ENCODE data around the gene STX12.

STX12 gene

GRCh38 chr1:27809883-27810282 is 36.9 kb downstream of the STX12 start:
- no peak overlapping the region for H2BK12ac ChIP-seq (ENCODE audit: low read length)
- no peak overlapping the region for H2AFZ ChIP-seq (ENCODE audit: low read length)
- H3K23ac ChIP-seq (ENCODE audit: low read depth, low read length, poor library complexity) = no peak overlapping the region
- H4K91ac ChIP-seq (ENCODE audit: low read depth, low read length, poor library complexity) = no peak overlapping the region
- no peak overlapping the region for H3K4ac ChIP-seq (ENCODE audit: low read length)
- no peaks in the 10 kb centered on the region for H3K79me1 ChIP-seq (ENCODE audit: low read depth, low read length)
- H3K4me1 ChIP-seq (ENCODE audit: control insufficient read depth in 2 of 2, insufficient read depth in 1 of 2, low read depth in 1 of 2, low read length in 2 of 2) = no peaks in the 10 kb centered on the region
- no peak overlapping the region for H2BK5ac ChIP-seq (ENCODE audit: low read length)
- DNase-seq (ENCODE audit: low spot score) = no peak
- no peak overlapping the region for H3K27ac ChIP-seq (replicated peaks; ENCODE audit: low read length)
- no peak overlapping the region for H3K9ac ChIP-seq (ENCODE audit: low read depth, low read length, poor library complexity)
- peaks cover 1 to 18% of the 10 kb centered on the region in 2 donors for H3K36me3 ChIP-seq (replicated peaks in 1 of 2; ENCODE audit: control insufficient read depth in 2 of 2, insufficient read depth in 2 of 2, low read length in 2 of 2)
- no peaks in the 10 kb centered on the region for H3K9me3 ChIP-seq (replicated peaks in 1 of 2; ENCODE audit: control insufficient read depth in 2 of 2, insufficient read depth in 1 of 2, low read depth in 1 of 2, low read length in 2 of 2)
- H4K8ac ChIP-seq (ENCODE audit: low read depth, low read length) = no peak overlapping the region
- no peaks in the 10 kb centered on the region for H3K27me3 ChIP-seq (ENCODE audit: control insufficient read depth in 3 of 3, insufficient read depth in 3 of 3, low read depth in 1 of 3, low read length in 3 of 3)
- no peak overlapping the region for H3K14ac ChIP-seq (ENCODE audit: low read length)
- no peak overlapping the region for H2AK5ac ChIP-seq (ENCODE audit: low read depth, low read length)
- H3K4me3 ChIP-seq (ENCODE audit: low read length in 2 of 2) = no peak overlapping the region
- H3K4me2 ChIP-seq (ENCODE audit: insufficient read depth, low read length, poor library complexity, severe bottlenecking) = no peak overlapping the region
- H2BK120ac ChIP-seq (ENCODE audit: low read depth, low read length) = no peak overlapping the region
- WGBS, 2 donors (ENCODE audit: extremely low coverage in 2 of 2, insufficient read length in 2 of 2, insufficient replicate concordance in 1 of 2) = no CpG with 5 or more reads among the region's 1 CpG
- H2BK15ac ChIP-seq (ENCODE audit: low read length) = no peak overlapping the region
- H3K18ac ChIP-seq (ENCODE audit: low read length) = no peak overlapping the region

- Histone ChIP-seq H3K27me3 (ENCODE audit: control insufficient read depth in 3 of 3, insufficient read depth in 3 of 3, low read depth in 1 of 3, low read length in 3 of 3) (no peaks in the 10 kb centered on the region), H3K36me3 (replicated peaks in 1 of 2; ENCODE audit: control insufficient read depth in 2 of 2, insufficient read depth in 2 of 2, low read length in 2 of 2) (peaks cover 0 to 10% of the 10 kb centered on the region in 2 donors), H3K27ac (replicated peaks; ENCODE audit: low read length) (no peak overlapping the region), H3K23ac (ENCODE audit: low read depth, low read length, poor library complexity) (no peak overlapping the region), H3K4me2 (ENCODE audit: insufficient read depth, low read length, poor library complexity, severe bottlenecking) (no peak overlapping the region), H2AK5ac (ENCODE audit: low read depth, low read length) (no peak overlapping the region), H3K4me1 (ENCODE audit: control insufficient read depth in 2 of 2, insufficient read depth in 1 of 2, low read depth in 1 of 2, low read length in 2 of 2) (no peaks in the 10 kb centered on the region), H3K14ac (ENCODE audit: low read length) (no peak overlapping the region), H2BK120ac (ENCODE audit: low read depth, low read length) (no peak overlapping the region), H3K4ac (ENCODE audit: low read length) (no peak overlapping the region), H3K9ac (ENCODE audit: low read depth, low read length, poor library complexity) (peak overlapping the region; percentile 16), H2BK15ac (ENCODE audit: low read length) (no peak overlapping the region), H3K9me3 (replicated peaks in 1 of 2; ENCODE audit: control insufficient read depth in 2 of 2, insufficient read depth in 1 of 2, low read depth in 1 of 2, low read length in 2 of 2) (no peaks in the 10 kb centered on the region), H4K91ac (ENCODE audit: low read depth, low read length, poor library complexity) (peak overlapping the region; percentile 65), H4K8ac (ENCODE audit: low read depth, low read length) (no peak overlapping the region), H2BK12ac (ENCODE audit: low read length) (no peak overlapping the region), H3K4me3 (ENCODE audit: low read length in 2 of 2) (no peak overlapping the region), H2AFZ (ENCODE audit: low read length) (no peak overlapping the region), H3K79me1 (ENCODE audit: low read depth, low read length) (no peaks in the 10 kb centered on the region), H2BK5ac (ENCODE audit: low read length) (no peak overlapping the region), H3K18ac (ENCODE audit: low read length) (no peak overlapping the region)
- no CpG with 5 or more reads among the region's 6 CpGs for WGBS, 2 donors (ENCODE audit: extremely low coverage in 2 of 2, insufficient read length in 2 of 2, insufficient replicate concordance in 1 of 2)
- DNase-seq (ENCODE audit: low spot score) = no peak
These were observed 38.9 kb downstream of the STX12 start for GRCh38 chr1:27811741-27812500.

DNA sequence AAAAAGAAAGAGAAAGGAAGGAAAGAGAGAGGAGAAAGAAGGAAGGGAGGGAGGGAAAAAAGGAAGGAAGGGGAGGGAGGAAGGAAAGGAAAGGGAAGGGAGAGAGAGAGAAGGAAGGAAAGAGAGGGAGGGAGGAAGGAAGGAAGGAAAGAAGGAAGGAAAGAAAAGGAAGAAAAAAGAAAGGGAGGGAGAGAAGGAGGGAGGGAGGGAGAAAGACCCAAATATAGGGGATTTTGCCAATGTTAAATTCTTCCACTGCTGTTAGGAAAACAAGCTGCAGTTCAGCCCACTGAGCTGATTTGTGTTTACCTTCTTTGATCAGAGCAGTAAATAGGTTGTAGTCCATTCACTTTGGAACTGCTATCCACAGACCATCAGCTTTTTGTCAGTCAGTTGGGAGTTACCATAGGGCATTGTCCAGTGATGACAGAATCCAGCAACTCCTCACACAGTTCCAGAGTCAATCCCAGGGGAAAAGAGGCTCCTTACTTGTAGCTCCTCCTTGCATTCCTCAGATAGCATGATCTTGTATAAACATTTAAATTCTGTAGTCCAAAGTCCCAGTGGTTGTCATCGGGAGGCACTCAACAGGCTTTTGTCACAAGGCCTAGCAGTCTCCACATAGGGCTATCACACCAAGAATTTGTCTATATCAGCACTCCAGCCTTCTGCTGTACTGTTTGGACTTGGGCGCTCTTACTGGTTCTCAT is 44.1 kb downstream of the STX12 start:
- H3K18ac ChIP-seq (ENCODE audit: low read length) = no peak overlapping the region
- H2BK5ac ChIP-seq (ENCODE audit: low read length) = no peak overlapping the region
- no CpG with 5 or more reads among the region's 2 CpGs for WGBS, 2 donors (ENCODE audit: extremely low coverage in 2 of 2, insufficient read length in 2 of 2, insufficient replicate concordance in 1 of 2)
- H3K4me1 ChIP-seq (ENCODE audit: control insufficient read depth in 2 of 2, insufficient read depth in 1 of 2, low read depth in 1 of 2, low read length in 2 of 2) = peaks cover 0 to 4% of the 10 kb centered on the region in 2 donors
- H2AFZ ChIP-seq (ENCODE audit: low read length) = no peak overlapping the region
- no peaks in the 10 kb centered on the region for H3K27me3 ChIP-seq (ENCODE audit: control insufficient read depth in 3 of 3, insufficient read depth in 3 of 3, low read depth in 1 of 3, low read length in 3 of 3)
- H3K27ac ChIP-seq (replicated peaks; ENCODE audit: low read length) = no peak overlapping the region
- H3K23ac ChIP-seq (ENCODE audit: low read depth, low read length, poor library complexity) = no peak overlapping the region
- H3K36me3 ChIP-seq (replicated peaks in 1 of 2; ENCODE audit: control insufficient read depth in 2 of 2, insufficient read depth in 2 of 2, low read length in 2 of 2) = peaks cover 6 to 31% of the 10 kb centered on the region in 2 donors
- no peak overlapping the region for H2BK15ac ChIP-seq (ENCODE audit: low read length)
- H2BK12ac ChIP-seq (ENCODE audit: low read length) = no peak overlapping the region
- no peak for DNase-seq (ENCODE audit: low spot score)
- no peak overlapping the region for H3K14ac ChIP-seq (ENCODE audit: low read length)
- H3K4ac ChIP-seq (ENCODE audit: low read length) = no peak overlapping the region
- H3K9me3 ChIP-seq (replicated peaks in 1 of 2; ENCODE audit: control insufficient read depth in 2 of 2, insufficient read depth in 1 of 2, low read depth in 1 of 2, low read length in 2 of 2) = no peaks in the 10 kb centered on the region
- H4K8ac ChIP-seq (ENCODE audit: low read depth, low read length) = no peak overlapping the region
- H4K91ac ChIP-seq (ENCODE audit: low read depth, low read length, poor library complexity) = no peak overlapping the region
- no peak overlapping the region for H3K9ac ChIP-seq (ENCODE audit: low read depth, low read length, poor library complexity)
- no peak overlapping the region for H2BK120ac ChIP-seq (ENCODE audit: low read depth, low read length)
- H3K4me2 ChIP-seq (ENCODE audit: insufficient read depth, low read length, poor library complexity, severe bottlenecking) = no peak overlapping the region
- H3K4me3 ChIP-seq (ENCODE audit: low read length in 2 of 2) = no peak overlapping the region
- no peaks in the 10 kb centered on the region for H3K79me1 ChIP-seq (ENCODE audit: low read depth, low read length)
- no peak overlapping the region for H2AK5ac ChIP-seq (ENCODE audit: low read depth, low read length)

- Histone ChIP-seq H2AFZ (ENCODE audit: low read length) (no peak overlapping the region), H3K4me2 (ENCODE audit: insufficient read depth, low read length, poor library complexity, severe bottlenecking) (no peak overlapping the region), H2BK120ac (ENCODE audit: low read depth, low read length) (no peak overlapping the region), H3K18ac (ENCODE audit: low read length) (no peak overlapping the region), H3K27ac (replicated peaks; ENCODE audit: low read length) (no peak overlapping the region), H2BK5ac (ENCODE audit: low read length) (no peak overlapping the region), H3K4me3 (ENCODE audit: low read length in 2 of 2) (no peak overlapping the region), H4K91ac (ENCODE audit: low read depth, low read length, poor library complexity) (no peak overlapping the region), H3K14ac (ENCODE audit: low read length) (no peak overlapping the region), H2BK15ac (ENCODE audit: low read length) (no peak overlapping the region), H2AK5ac (ENCODE audit: low read depth, low read length) (no peak overlapping the region), H3K27me3 (ENCODE audit: control insufficient read depth in 3 of 3, insufficient read depth in 3 of 3, low read depth in 1 of 3, low read length in 3 of 3) (no peaks in the 10 kb centered on the region), H3K9me3 (replicated peaks in 1 of 2; ENCODE audit: control insufficient read depth in 2 of 2, insufficient read depth in 1 of 2, low read depth in 1 of 2, low read length in 2 of 2) (no peaks in the 10 kb centered on the region), H4K8ac (ENCODE audit: low read depth, low read length) (no peak overlapping the region), H3K4me1 (ENCODE audit: control insufficient read depth in 2 of 2, insufficient read depth in 1 of 2, low read depth in 1 of 2, low read length in 2 of 2) (peaks cover 0 to 4% of the 10 kb centered on the region in 2 donors), H3K36me3 (replicated peaks in 1 of 2; ENCODE audit: control insufficient read depth in 2 of 2, insufficient read depth in 2 of 2, low read length in 2 of 2) (peaks cover 6 to 25% of the 10 kb centered on the region in 2 donors), H3K4ac (ENCODE audit: low read length) (no peak overlapping the region), H3K79me1 (ENCODE audit: low read depth, low read length) (no peaks in the 10 kb centered on the region), H2BK12ac (ENCODE audit: low read length) (no peak overlapping the region), H3K23ac (ENCODE audit: low read depth, low read length, poor library complexity) (no peak overlapping the region), H3K9ac (ENCODE audit: low read depth, low read length, poor library complexity) (no peak overlapping the region)
- WGBS, 2 donors (ENCODE audit: extremely low coverage in 2 of 2, insufficient read length in 2 of 2, insufficient replicate concordance in 1 of 2) = no CpG with 5 or more reads among the region's 8 CpGs
- no peak for DNase-seq (ENCODE audit: low spot score)
These were observed 48.8 kb downstream of the STX12 start for GRCh38 chr1:27821761-27822315.
